AG08396 (cell line): ENCODE measurements around the gene GLB1L2.
"Not testable (repeated sequence)": the region's sequence is repeated elsewhere in the genome, so short reads cannot be mapped to it uniquely, and the experiment has no call there.

Source experiments
- DNase-seq: peaks from one replicate; pipeline ENCODE4 v3.0.0; 2012; ENCODE audit warnings: low spot score, mixed read lengths

Gene GLB1L2

GRCh38 chr11:134328433-134328832 is 3.4 kb upstream of the GLB1L2 start:
- DNase-seq = no peak

GRCh38 chr11:134330611-134331353 is 1.0 kb upstream of the GLB1L2 start:
- DNase-seq = no peak

- DNase-seq = no peak
These were observed 422 bp downstream of the GLB1L2 start for GRCh38 chr11:134332189-134332631.

GRCh38 chr11:134332782-134333181 is 994 bp downstream of the GLB1L2 start:
- DNase-seq = no peak

GRCh38 chr11:134333312-134333711 is 1.5 kb downstream of the GLB1L2 start:
- DNase-seq = no peak

- no peak for DNase-seq
These were observed 2.2 kb downstream of the GLB1L2 start for GRCh38 chr11:134333946-134334345.

- DNase-seq = no peak
These were observed 3.2 kb downstream of the GLB1L2 start for GRCh38 chr11:134334796-134335571.

GRCh38 chr11:134337051-134337450 is 5.3 kb downstream of the GLB1L2 start:
- DNase-seq = no peak

- DNase-seq = no peak
These were observed 6.3 kb downstream of the GLB1L2 start for GRCh38 chr11:134338068-134338467.

- no peak for DNase-seq
These were observed 6.9 kb downstream of the GLB1L2 start for GRCh38 chr11:134338654-134339053.

- no peak for DNase-seq
These were observed 8.0 kb downstream of the GLB1L2 start for GRCh38 chr11:134339756-134340155.

- DNase-seq = no peak
These were observed 8.7 kb downstream of the GLB1L2 start for GRCh38 chr11:134340354-134340964.

GRCh38 chr11:134341805-134342571 is 10.2 kb downstream of the GLB1L2 start:
- DNase-seq = no peak

- no peak for DNase-seq
These were observed 11.0 kb downstream of the GLB1L2 start for GRCh38 chr11:134342572-134343340.

- DNase-seq = no peak
These were observed 11.9 kb downstream of the GLB1L2 start for GRCh38 chr11:134343646-134344045.

- DNase-seq = not testable (repeated sequence)
These were observed 12.9 kb downstream of the GLB1L2 start for GRCh38 chr11:134344497-134345236.

GRCh38 chr11:134345237-134345550 is 13.4 kb downstream of the GLB1L2 start:
- no peak for DNase-seq

- no peak for DNase-seq
These were observed 14.6 kb downstream of the GLB1L2 start for GRCh38 chr11:134346101-134346975.

- DNase-seq = no peak
These were observed 15.2 kb downstream of the GLB1L2 start for GRCh38 chr11:134346976-134347350.

GRCh38 chr11:134347441-134347840 is 15.7 kb downstream of the GLB1L2 start:
- DNase-seq = no peak
